IMR-90 (cell line): Measurements from ENCODE around the gene ARL8B. TPM values are rescaled to one million over a fixed set of nuclear protein-coding genes. Genes with fewer than 3 reads are reported as not detected.
A peak's percentile ranks its signal among the peaks of the same experiment; 100 is the strongest.

Experiments
- ATAC-seq: fragments of 200-7000 bp; cut with Tn5 transposase; 2 replicates; pipeline ENCODE4 v1.9.1; 2020; ENCODE audit warnings: low read depth, mild to moderate bottlenecking, moderate library complexity
- BruUV-seq: library from RNA; stranded (reverse); fragments of 400-500 nt; replicated peaks from 2 replicates; lab custom pipeline; 2021; lab: Mats Ljungman, UMichigan
- CTCF ChIA-PET: fragments of 300-600 bp; formaldehyde crosslinking; extraction: SDS; loops from one replicate; lab custom pipeline; 2021; ENCODE audit warnings: antibody characterized with exemption; lab: Yijun Ruan, JAX
- POLR2A ChIA-PET: fragments of 300-600 bp; sonication (Branson Sonifier 250); formaldehyde crosslinking; loops from one replicate; lab custom pipeline; 2022; ENCODE audit warnings: antibody characterized with exemption; ENCODE audit not compliant: unreplicated experiment; lab: Charles Lee
- DNase-seq: peaks from one replicate; pipeline ENCODE4 v3.0.0; 2013
- H2AFZ ChIP-seq: replicated peaks from 2 replicates; pipeline ENCODE3; 2013; ENCODE audit warnings: low read length, mild to moderate bottlenecking; ENCODE audit not compliant: poor library complexity
- H2AK5ac ChIP-seq: 2 replicates; pipeline ENCODE4 v1.6.1; 2013; ENCODE audit warnings: low read depth, low read length, inconsistent platforms
- H2AK9ac ChIP-seq: replicated peaks from 2 replicates; pipeline ENCODE3; 2013; ENCODE audit warnings: mild to moderate bottlenecking, low read depth, low read length, moderate library complexity; ENCODE audit not compliant: poor library complexity
- H2BK120ac ChIP-seq: 2 replicates; pipeline ENCODE4 v1.6.1; 2013; ENCODE audit warnings: low read depth, low read length, inconsistent platforms
- H2BK15ac ChIP-seq: 3 replicates; pipeline ENCODE4 v1.6.1; 2013; ENCODE audit warnings: low read depth, low read length, inconsistent platforms
- H2BK20ac ChIP-seq: 2 replicates; pipeline ENCODE4 v1.6.1; 2013; ENCODE audit warnings: low read depth, mild to moderate bottlenecking, inconsistent platforms, low read length, moderate library complexity
- H2BK5ac ChIP-seq: 2 replicates; pipeline ENCODE4 v1.6.1; 2013; ENCODE audit warnings: mild to moderate bottlenecking, low read depth, low read length, inconsistent platforms; ENCODE audit not compliant: poor library complexity, severe bottlenecking
- H3K14ac ChIP-seq: replicated peaks from 2 replicates; pipeline ENCODE4 v1.6.1; 2013; ENCODE audit warnings: low read depth, low read length, inconsistent platforms
- H3K18ac ChIP-seq: 2 replicates; pipeline ENCODE4 v1.6.1; 2013; ENCODE audit warnings: low read depth, low read length, control low read depth
- H3K23ac ChIP-seq: 2 replicates; pipeline ENCODE4 v1.6.1; 2013; ENCODE audit warnings: low read depth, low read length, inconsistent platforms
- H3K27ac ChIP-seq: 2 replicates; pipeline ENCODE4 v1.5.1; 2013; ENCODE audit warnings: mild to moderate bottlenecking, control low read depth, low read length; ENCODE audit not compliant: insufficient read depth
- H3K27me3 ChIP-seq: 2 replicates; pipeline ENCODE4 v1.6.1; 2013; ENCODE audit warnings: low read length; ENCODE audit not compliant: control insufficient read depth, insufficient read depth
- H3K36me3 ChIP-seq: 2 replicates; pipeline ENCODE4 v1.6.1; 2013; ENCODE audit warnings: low read length, mixed read lengths; ENCODE audit not compliant: control insufficient read depth, insufficient read depth
- H3K4ac ChIP-seq: 2 replicates; pipeline ENCODE4 v1.6.1; 2013; ENCODE audit warnings: low read depth, low read length, inconsistent platforms
- H3K4me1 ChIP-seq: 2 replicates; pipeline ENCODE4 v1.6.1; 2013; ENCODE audit warnings: low read length, mixed read lengths; ENCODE audit not compliant: control insufficient read depth, insufficient read depth
- H3K4me2 ChIP-seq: 2 replicates; pipeline ENCODE4 v1.6.1; 2013; ENCODE audit warnings: low read depth, mild to moderate bottlenecking, control low read depth, low read length, moderate library complexity
- H3K4me3 ChIP-seq: 2 replicates; pipeline ENCODE4 v1.5.1; 2013; ENCODE audit warnings: low read depth, mild to moderate bottlenecking, control low read depth, low read length, moderate library complexity; ENCODE audit not compliant: insufficient read depth
- H3K56ac ChIP-seq: 2 replicates; pipeline ENCODE4 v1.6.1; 2013; ENCODE audit warnings: low read length, inconsistent platforms; ENCODE audit not compliant: insufficient read depth; ENCODE audit errors: extremely low read depth
- H3K79me1 ChIP-seq, 2 experiments: 2 replicates each; pipeline ENCODE4 v1.6.1; 2013; ENCODE audit warnings: low read length in 2 of 2, inconsistent platforms in 1 of 2, low read depth in 1 of 2
- H3K9ac ChIP-seq: 2 replicates; pipeline ENCODE4 v1.6.1; 2013; ENCODE audit warnings: low read depth, low read length, control low read depth
- H3K9me1 ChIP-seq: 2 replicates; pipeline ENCODE4 v1.6.1; 2013; ENCODE audit warnings: low read length, inconsistent platforms; ENCODE audit not compliant: insufficient read depth
- H3K9me3 ChIP-seq: 2 replicates; pipeline ENCODE4 v1.6.1; 2013; ENCODE audit warnings: low read length; ENCODE audit not compliant: control insufficient read depth, insufficient read depth
- H4K20me1 ChIP-seq: 2 replicates; pipeline ENCODE4 v1.6.1; 2013; ENCODE audit warnings: low read length, inconsistent platforms; ENCODE audit not compliant: insufficient read depth
- H4K5ac ChIP-seq: 2 replicates; pipeline ENCODE4 v1.6.1; 2013; ENCODE audit warnings: mild to moderate bottlenecking, low read depth, low read length, control low read depth
- H4K8ac ChIP-seq, 2 experiments: 2 replicates each; pipeline ENCODE4 v1.6.1; 2013; ENCODE audit warnings: low read depth in 2 of 2, low read length in 2 of 2, control low read depth in 1 of 2, inconsistent platforms in 1 of 2
- H4K91ac ChIP-seq: 2 replicates; pipeline ENCODE4 v1.6.1; 2013; ENCODE audit warnings: low read depth, low read length, inconsistent platforms; ENCODE audit not compliant: insufficient read depth
- BHLHE40 ChIP-seq: fragments of 150-350 bp; IDR thresholded peaks from 2 replicates; pipeline ENCODE4 v1.6.1; 2016; ENCODE audit warnings: mild to moderate bottlenecking, low read depth, low read length
- CHD1 ChIP-seq: IDR thresholded peaks from 2 replicates; pipeline ENCODE4 v1.6.1; 2012; ENCODE audit warnings: low read depth, low read length, improper control_type of control experiment
- ELK1 ChIP-seq: fragments of 150-350 bp; IDR thresholded peaks from 2 replicates; pipeline ENCODE4 v1.6.1; 2016; ENCODE audit warnings: low read depth, mild to moderate bottlenecking, low read length, moderate library complexity, borderline replicate concordance
- FOS ChIP-seq: fragments of 150-350 bp; IDR thresholded peaks from 2 replicates; pipeline ENCODE4 v1.6.1; 2016; ENCODE audit warnings: low read depth, low read length
- MAFK ChIP-seq: IDR thresholded peaks from 2 replicates; pipeline ENCODE4 v1.6.1; 2012; ENCODE audit warnings: low read depth, low read length, improper control_type of control experiment
- MAZ ChIP-seq: IDR thresholded peaks from 2 replicates; pipeline ENCODE4 v1.6.1; 2012; ENCODE audit warnings: low read depth, mild to moderate bottlenecking, low read length, improper control_type of control experiment, moderate library complexity, borderline replicate concordance
- NFE2L2 ChIP-seq: fragments of 150-350 bp; IDR thresholded peaks from 2 replicates; pipeline ENCODE4 v1.6.1; 2016; ENCODE audit warnings: low read depth, mild to moderate bottlenecking, low read length
- POLR2A ChIP-seq: IDR thresholded peaks from 2 replicates; pipeline ENCODE4 v1.6.1; 2012; ENCODE audit warnings: mild to moderate bottlenecking, low read depth, low read length
- RAD21 ChIP-seq: IDR thresholded peaks from 2 replicates; pipeline ENCODE4 v1.6.1; 2012; ENCODE audit warnings: low read length, improper control_type of control experiment
- RCOR1 ChIP-seq: IDR thresholded peaks from 2 replicates; pipeline ENCODE4 v1.6.1; 2012; ENCODE audit warnings: mild to moderate bottlenecking, low read length, improper control_type of control experiment; ENCODE audit not compliant: insufficient replicate concordance
- RFX5 ChIP-seq: IDR thresholded peaks from 2 replicates; pipeline ENCODE4 v1.8.0; 2012; ENCODE audit warnings: low read depth, mild to moderate bottlenecking, low read length, moderate library complexity
- SMC3 ChIP-seq: fragments of 150-350 bp; IDR thresholded peaks from 2 replicates; pipeline ENCODE4 v1.6.1; 2016; ENCODE audit warnings: low read depth, mild to moderate bottlenecking, antibody characterized with exemption, low read length, moderate library complexity
- USF2 ChIP-seq: fragments of 150-350 bp; IDR thresholded peaks from 2 replicates; pipeline ENCODE4 v1.6.1; 2017; ENCODE audit warnings: mild to moderate bottlenecking, antibody characterized with exemption, low read length, low read depth
- WGBS, 2 experiments: methylation state at CpG; one replicate each; pipeline versions ENCODE4 v1.1.5 to v1.1.7; 2013; ENCODE audit warnings: missing lambda C conversion rate in 2 of 2; ENCODE audit not compliant: insufficient read length in 1 of 2; ENCODE audit errors: extremely low coverage in 2 of 2; 5-methylcytosine and 5-hydroxymethylcytosine counted together
- dilution Hi-C: fragments of 300-500 bp; cut with HindIII; formaldehyde crosslinking; loops from one replicate; pipeline ENCODE4 v1.14.3; 2018; ENCODE audit warnings: low sequenced_read_pairs; ENCODE audit not compliant: unreplicated experiment
- in situ Hi-C: fragments of 300-500 bp; cut with MboI; formaldehyde crosslinking; loops from 3 replicates; pipeline ENCODE4 v1.14.3; 2019; ENCODE audit warnings: low sequenced_read_pairs, inconsistent platforms, mixed read lengths
- intact Hi-C: fragments of 100-400 bp; cut with micrococcal nuclease; formaldehyde crosslinking; loops from 2 replicates; pipeline ENCODE4 v1.10.0; 2022
- polyA plus RNA-seq, 3 experiments: library from polyadenylated mRNA; depleted of rRNA; stranded (reverse); fragments of >200 nt; gene quantifications; 2 replicates each; pipeline ENCODE4 v1.2.3, GENCODE V29; 2012; ENCODE audit warnings: low replicate concordance in 1 of 3
- total RNA-seq: library from RNA; depleted of rRNA; stranded (reverse); fragments of >200 nt; gene quantifications from 2 replicates; pipeline ENCODE4 v1.2.3, GENCODE V29; 2012

Gene ARL8B
- total and polyA plus RNA-seq, 2 of the 4 experiments (the other 2 are of a cell fraction): 32.3 to 47.0 TPM

GRCh38 chr3:5188419-5189221 lies 66.5 kb downstream of the ARL8B start (continued):
- no peak for TF ChIP-seq BHLHE40
- no peak for TF ChIP-seq NFE2L2

- in situ Hi-C loops (no loop called here), dilution Hi-C loops (no loop called here), intact Hi-C loops (no loop called here)
- Histone ChIP-seq H3K23ac (peak overlapping the region; percentile 77; the same call in 1 of the 2 replicates), H3K4me1 (peaks cover 4% of the 10 kb centered on the region), H2AFZ (no peak overlapping the region), H4K91ac (no peak overlapping the region), H3K9me1 (peaks cover 12% of the 10 kb centered on the region), H3K4me2 (peak overlapping the region; percentile 69), H2AK9ac (peak overlapping the region; percentile 11), H4K20me1 (peaks cover 19% of the 10 kb centered on the region; the same call in 1 of the 2 replicates), H3K27me3 (no peaks in the 10 kb centered on the region), H3K4me3 (no peak overlapping the region), H3K56ac (no peak overlapping the region), H2BK15ac (no peak overlapping the region), H4K5ac (no peak overlapping the region), H2BK5ac (no peak overlapping the region), H2BK20ac (no peak overlapping the region), H3K4ac (no peak overlapping the region; the same call in 1 of the 2 replicates), H3K27ac (no peak overlapping the region), H3K9me3 (no peaks in the 10 kb centered on the region), H3K14ac (peak overlapping the region; percentile 21; the same call in 1 of the 2 replicates), H2BK120ac (no peak overlapping the region), H3K9ac (no peak overlapping the region), H3K18ac (no peak overlapping the region), H2AK5ac (peak overlapping the region; percentile 35; the same call in 1 of the 2 replicates), H4K8ac (no peak overlapping the region; a peak in 1 of 4 replicates), H3K36me3 (peaks cover 3% of the 10 kb centered on the region; the same call in 1 of the 2 replicates), H3K79me1 (peaks cover 0 to 43% of the 10 kb centered on the region in 2 experiments; a peak in 2 of 4 replicates)
- ChIA-PET POLR2A (no interaction called here), CTCF (interaction anchor here (0.6 to 0.7 kb wide), 2 partner anchors 36 to 533 kb away, joined by 3 to 5 read pairs; no protein-coding TSS in a partner anchor)
- DNase-seq (no peak), ATAC-seq (no peak)
- no TSS peak for BruUV-seq
- WGBS, 2 experiments: 100% methylated on average over 1 of the region's 7 CpGs; no CpG with 5 or more reads in 1 of the 2 experiments
- no peak for TF ChIP-seq RFX5
- no peak for TF ChIP-seq CHD1
- no peak for TF ChIP-seq RCOR1
- no peak for TF ChIP-seq USF2
- TF ChIP-seq FOS: no peak
- TF ChIP-seq MAZ: no peak
- TF ChIP-seq NFE2L2: no peak
- TF ChIP-seq SMC3: no peak
- TF ChIP-seq BHLHE40: no peak
- no peak for TF ChIP-seq ELK1
- no peak for TF ChIP-seq RAD21
- no peak for TF ChIP-seq POLR2A
- no peak for TF ChIP-seq MAFK
These were observed 68.2 kb downstream of the ARL8B start for GRCh38 chr3:5190147-5190791.
